GM12874 (cell line): Measurements from ENCODE around the gene ELF4.
A peak's percentile ranks its signal among the peaks of the same experiment; 100 is the strongest.

Source experiments
- CTCF ChIP-seq: IDR thresholded peaks from 2 replicates; pipeline ENCODE4 v1.5.1; 2011; ENCODE audit warnings: low read depth, mild to moderate bottlenecking, control low read depth, low read length, moderate library complexity; ENCODE audit not compliant: insufficient read depth

ELF4 gene

GRCh38 chrX:130090364-130090763 lies 19.9 kb downstream of the ELF4 start:
- no peak for TF ChIP-seq CTCF

GRCh38 chrX:130086447-130087206 lies 23.7 kb downstream of the ELF4 start:
- 0 out of 2 replicates have a peak, but pooled peaks have one; percentile 3 for TF ChIP-seq CTCF

- no peak for TF ChIP-seq CTCF
These were observed 24.5 kb downstream of the ELF4 start for GRCh38 chrX:130085551-130086446.

- no peak for TF ChIP-seq CTCF
These were observed 25.6 kb downstream of the ELF4 start for GRCh38 chrX:130084631-130085237.

- TF ChIP-seq CTCF, result no peak
These were observed 26.5 kb downstream of the ELF4 start for GRCh38 chrX:130083656-130084382.

- no peak for TF ChIP-seq CTCF
These were observed 27.2 kb downstream of the ELF4 start for GRCh38 chrX:130083107-130083490.
